Measurements from ENCODE around the gene TMC3. TPM values are rescaled to one million over a fixed set of nuclear protein-coding genes. Genes with fewer than 3 reads are reported as not detected.
A peak's percentile ranks its signal among the peaks of the same experiment; 100 is the strongest.

TMC3 gene
- total RNA-seq, 6 experiments from 2014 or later: 0.11 TPM; not detected in 5

- ATAC-seq: no peak
- intact Hi-C loops (cut with DNase I): no loop called here
- WGBS (ENCODE audit: insufficient coverage, low coverage, low lambda C conversion rate, missing lambda C conversion rate): 87% methylated on average over 9 of the region's 9 CpGs
Observed at GRCh38 chr15:81379269-81379668, 5.3 kb upstream of the TMC3 start.

GRCh38 chr15:81378443-81378842 lies 4.4 kb upstream of the TMC3 start:
- Histone ChIP-seq H3K4me1 (peaks cover 0 to 6% (median 0%) of the 10 kb centered on the region in 4 donors), H3K36me3 (no peaks in the 10 kb centered on the region), H3K4me3 (no peak overlapping the region), H3K27ac (no peak overlapping the region), H3K27me3 (no peaks in the 10 kb centered on the region), H3K9me3 (no peaks in the 10 kb centered on the region)
- intact Hi-C loops (cut with DNase I): no loop called here
- DNase-seq (no peak), ATAC-seq (no peak)
- TF ChIP-seq CTCF (IDR thresholded peaks at IDR 0.05) (no peak), POLR2A (IDR thresholded peaks at IDR 0.05) (no peak)
- 88% methylated on average over 2 of the region's 2 CpGs for WGBS (ENCODE audit: insufficient coverage, low coverage, low lambda C conversion rate, missing lambda C conversion rate)

More at GRCh38 chr15:81379269-81379668, 5.3 kb upstream of the TMC3 start:
- Histone ChIP-seq H3K4me1 (peaks cover 0 to 6% (median under 1%) of the 10 kb centered on the region in 4 donors), H3K4me3 (no peak overlapping the region), H3K36me3 (no peaks in the 10 kb centered on the region), H3K27me3 (no peaks in the 10 kb centered on the region), H3K27ac (no peak overlapping the region), H3K9me3 (no peaks in the 10 kb centered on the region)
- no peak for DNase-seq
- TF ChIP-seq POLR2A (IDR thresholded peaks at IDR 0.05) (no peak), CTCF (IDR thresholded peaks at IDR 0.05) (no peak)

- ATAC-seq: no peak
- H3K9me3 ChIP-seq: no peaks in the 10 kb centered on the region
- DNase-seq: no peak
- 54% methylated on average over 4 of the region's 4 CpGs for WGBS (ENCODE audit: insufficient coverage, low coverage, low lambda C conversion rate, missing lambda C conversion rate)
- no peak overlapping the region for H3K4me3 ChIP-seq
- H3K27ac ChIP-seq: no peak overlapping the region
- TF ChIP-seq POLR2A (IDR thresholded peaks at IDR 0.05) (no peak), CTCF (IDR thresholded peaks at IDR 0.05) (no peak)
- H3K36me3 ChIP-seq: no peaks in the 10 kb centered on the region
- intact Hi-C loops (cut with DNase I): no loop called here
- peaks cover 0 to 6% (median 0%) of the 10 kb centered on the region in 4 donors for H3K4me1 ChIP-seq
- H3K27me3 ChIP-seq: no peaks in the 10 kb centered on the region
Observed at GRCh38 chr15:81377871-81378270, 3.9 kb upstream of the TMC3 start.

- Histone ChIP-seq H3K4me3 (no peak overlapping the region), H3K36me3 (no peaks in the 10 kb centered on the region), H3K27ac (no peak overlapping the region), H3K9me3 (no peaks in the 10 kb centered on the region), H3K27me3 (no peaks in the 10 kb centered on the region), H3K4me1 (peaks cover 0 to 6% (median 0%) of the 10 kb centered on the region in 4 donors)
- no peak for DNase-seq
- ATAC-seq: no peak
- TF ChIP-seq CTCF (IDR thresholded peaks at IDR 0.05) (no peak), POLR2A (IDR thresholded peaks at IDR 0.05) (no peak)
- 98% methylated on average over 4 of the region's 4 CpGs for WGBS (ENCODE audit: insufficient coverage, low coverage, low lambda C conversion rate, missing lambda C conversion rate)
- intact Hi-C loops (cut with DNase I): no loop called here
Observed at GRCh38 chr15:81376231-81376630, 2.2 kb upstream of the TMC3 start.

GRCh38 chr15:81375461-81375860 lies 1.4 kb upstream of the TMC3 start:
- ATAC-seq: peak; percentile 28 to 87 (median 52)

More at GRCh38 chr15:81375461-81375860, 1.4 kb upstream of the TMC3 start:
- H3K36me3 ChIP-seq: no peaks in the 10 kb centered on the region
- 38% methylated on average over 3 of the region's 4 CpGs for WGBS (ENCODE audit: insufficient coverage, low coverage, low lambda C conversion rate, missing lambda C conversion rate)
- peaks cover 0 to 6% (median 0%) of the 10 kb centered on the region in 4 donors for H3K4me1 ChIP-seq
- H3K4me3 ChIP-seq: no peak overlapping the region
- H3K27me3 ChIP-seq: no peaks in the 10 kb centered on the region
- TF ChIP-seq CTCF (IDR thresholded peaks at IDR 0.05) (no peak), POLR2A (IDR thresholded peaks at IDR 0.05) (no peak)
- DNase-seq: peak in 2 of 3 donors; percentile 63 to 66
- no peaks in the 10 kb centered on the region for H3K9me3 ChIP-seq
- H3K27ac ChIP-seq: no peak overlapping the region
- intact Hi-C loops (cut with DNase I): no loop called here
